GM10266 (cell line): ENCODE measurements around the gene CEP57.
"Not testable (repeated sequence)": the region's sequence is repeated elsewhere in the genome, so short reads cannot be mapped to it uniquely, and the experiment has no call there.

Experiments
- DNase-seq: peaks from one replicate; pipeline ENCODE4 v3.0.0; 2012; ENCODE audit errors: extremely low spot score
- CTCF ChIP-seq: IDR thresholded peaks from 2 replicates; pipeline ENCODE4 v1.5.1; 2012; ENCODE audit warnings: mild to moderate bottlenecking, low read depth; ENCODE audit not compliant: control insufficient read depth, insufficient read depth; ENCODE audit errors: missing control alignments

The CEP57 gene

DNA sequence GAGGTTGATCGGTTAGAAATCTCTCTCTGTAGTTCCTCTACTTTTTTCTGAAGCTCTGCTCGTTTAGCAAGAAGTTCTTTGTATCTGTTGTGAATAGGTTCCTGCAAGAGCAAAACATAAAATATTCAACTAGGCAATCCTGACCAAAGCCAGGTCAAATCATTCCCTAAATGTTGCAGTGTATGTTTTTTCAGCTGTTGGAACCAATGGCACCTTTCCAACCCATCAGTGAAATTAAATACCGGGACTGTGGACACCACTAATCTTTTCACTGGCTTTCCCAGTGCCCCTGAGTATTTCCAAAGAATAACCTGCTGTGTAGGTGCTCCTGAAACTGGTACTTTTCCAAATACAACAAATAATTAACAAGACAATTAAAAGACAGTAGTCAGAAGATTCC, 45.1 kb downstream of the CEP57 start:
- TF ChIP-seq CTCF = no peak
- no peak for DNase-seq

DNA sequence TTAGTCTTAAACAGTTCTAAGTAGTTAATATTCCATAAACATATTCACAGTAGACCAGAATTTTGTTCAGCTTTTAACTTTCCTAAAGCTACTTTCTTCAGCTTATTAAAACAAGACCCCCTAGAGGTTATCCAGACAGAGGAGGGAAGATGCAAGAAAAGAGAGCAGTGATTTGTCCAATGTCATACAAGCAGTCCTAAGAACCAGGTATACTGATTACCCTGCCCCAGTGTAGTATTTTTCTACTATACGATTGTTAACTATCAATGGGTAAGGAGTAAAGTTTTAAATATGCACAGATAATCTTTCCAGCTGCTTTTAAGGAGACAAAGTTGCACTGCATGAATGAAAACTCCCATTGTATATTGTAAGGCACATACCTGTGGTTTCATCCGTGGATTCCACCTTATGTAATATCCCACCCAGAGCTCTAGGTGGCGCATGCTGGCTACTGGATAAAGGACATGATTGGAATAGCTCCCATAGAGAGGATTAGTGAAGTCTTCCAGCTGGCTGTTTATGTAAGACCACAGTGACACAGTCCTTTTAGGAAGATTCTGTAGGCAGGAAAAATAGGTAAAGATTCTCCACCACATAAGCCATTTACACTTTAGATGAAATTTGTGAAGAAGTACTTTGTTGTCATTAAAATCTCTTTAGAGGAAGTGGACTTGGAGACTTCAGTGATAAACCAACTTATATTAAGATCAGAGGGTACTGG, 45.6 kb downstream of the CEP57 start:
- peak; percentile 83 for TF ChIP-seq CTCF
- DNase-seq = peak; percentile 14

DNA sequence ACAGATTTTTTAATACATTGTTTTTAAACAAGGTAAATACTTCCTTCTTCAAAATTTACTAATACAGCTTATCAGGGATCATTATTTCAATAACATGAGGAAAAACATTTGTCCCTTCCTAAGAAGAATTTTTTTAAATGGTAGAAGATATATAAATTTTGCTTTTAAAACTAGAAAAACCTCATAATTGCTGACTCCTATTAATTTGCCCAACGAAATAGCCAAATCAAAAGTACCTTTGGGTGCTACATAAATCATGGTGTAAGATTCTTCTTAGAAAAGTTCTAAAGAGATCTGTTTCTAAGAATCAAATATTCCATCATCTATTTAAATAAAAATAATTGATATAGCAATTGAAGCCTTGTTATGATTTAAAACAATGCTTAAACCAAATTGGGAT, 54.9 kb downstream of the CEP57 start:
- DNase-seq = no peak
- TF ChIP-seq CTCF = no peak

DNA sequence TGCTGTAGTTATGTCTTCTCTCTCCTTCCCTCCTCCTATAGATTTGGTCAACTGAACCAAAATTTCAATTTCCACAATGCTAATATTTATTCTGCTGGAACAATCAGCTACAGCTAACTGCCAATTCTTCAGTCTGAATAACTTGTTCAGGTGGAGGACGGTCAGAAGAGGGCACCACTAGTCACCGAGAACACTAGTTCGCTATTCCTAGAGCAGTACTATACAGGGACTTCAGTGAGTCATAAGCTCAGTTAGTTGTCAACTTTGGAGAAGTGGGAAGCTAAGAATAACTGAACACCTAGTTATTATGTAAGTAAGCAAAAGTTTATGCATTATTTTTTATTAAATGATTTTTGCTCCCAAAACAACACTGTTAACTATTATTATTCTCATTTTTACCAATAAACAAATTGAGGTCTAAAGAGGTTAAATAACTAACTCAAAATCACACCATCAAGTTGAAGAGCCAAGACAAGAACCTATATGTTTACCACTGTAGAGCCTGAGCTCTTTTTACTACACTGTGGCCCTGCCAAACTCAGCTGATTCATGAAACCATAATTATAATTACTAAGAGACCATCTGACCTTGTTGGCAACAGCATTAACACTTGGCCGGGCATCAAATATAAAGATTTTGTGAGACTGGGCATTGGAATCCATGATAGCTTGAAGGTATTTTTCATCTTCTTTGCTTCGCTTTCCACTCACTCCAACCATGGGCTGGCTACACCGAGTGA, 59.0 kb downstream of the CEP57 start:
- DNase-seq = peak; percentile 13
- TF ChIP-seq CTCF = peak; percentile 46

DNA sequence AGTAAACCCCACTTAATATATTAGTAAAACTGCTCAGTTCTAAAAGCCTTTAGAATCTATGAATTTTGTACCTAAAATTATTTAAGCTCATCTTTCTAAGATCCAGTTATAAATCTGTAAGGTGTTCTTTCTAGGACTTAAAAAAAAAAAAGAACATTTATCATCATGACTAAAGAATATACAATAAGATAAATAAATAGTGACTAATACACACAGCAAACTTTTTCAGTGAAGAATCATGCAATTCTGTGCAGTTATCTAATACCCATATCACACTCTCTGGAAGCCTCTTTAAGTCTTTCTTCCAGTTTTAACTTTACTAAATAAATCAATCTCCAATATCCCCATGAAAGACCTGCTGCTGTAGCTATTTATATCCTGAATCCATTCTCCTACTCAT, 59.8 kb downstream of the CEP57 start:
- no peak for TF ChIP-seq CTCF
- DNase-seq = no peak

DNA sequence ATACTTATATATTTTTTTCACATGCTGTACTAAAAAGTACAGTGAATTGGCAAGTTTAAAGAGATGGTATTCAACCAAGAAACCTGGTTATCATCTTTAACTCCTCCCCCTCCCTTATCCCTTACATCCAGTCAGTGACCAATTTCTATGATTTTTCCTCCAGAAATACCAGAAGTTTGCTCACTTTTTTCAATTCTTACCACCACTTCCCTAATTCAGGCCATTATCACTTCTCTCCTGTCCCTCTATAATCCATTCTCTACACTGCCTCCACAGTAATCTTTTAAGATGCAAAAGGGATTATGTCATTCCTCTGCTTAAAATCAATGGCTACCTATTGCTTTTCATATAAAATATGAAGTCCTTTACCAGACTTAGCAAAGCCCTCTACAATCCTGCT, 62.8 kb downstream of the CEP57 start:
- DNase-seq = no peak
- TF ChIP-seq CTCF = no peak

DNA sequence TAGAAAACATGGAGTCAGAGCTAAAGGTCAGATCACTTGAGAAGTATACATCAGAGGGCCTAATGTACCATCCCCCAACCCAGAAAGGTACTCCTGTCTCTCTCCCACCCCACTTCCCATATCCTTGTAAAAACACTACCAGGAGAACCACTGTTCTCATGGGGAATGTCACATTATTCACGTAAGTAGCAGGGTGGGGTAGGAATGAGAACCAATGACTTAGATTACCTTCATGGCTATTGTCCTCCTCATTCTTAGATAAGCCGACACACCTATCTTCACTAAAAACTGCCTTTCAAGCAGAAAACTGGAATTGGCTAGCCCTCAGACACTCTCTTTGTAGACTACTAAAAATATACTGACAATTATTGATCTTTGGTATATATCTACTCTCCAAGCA, 63.6 kb downstream of the CEP57 start:
- no peak for DNase-seq
- no peak for TF ChIP-seq CTCF

GRCh38 chr11:95854362-95854761, 64.1 kb downstream of the CEP57 start:
- DNase-seq = not testable (repeated sequence)

DNA sequence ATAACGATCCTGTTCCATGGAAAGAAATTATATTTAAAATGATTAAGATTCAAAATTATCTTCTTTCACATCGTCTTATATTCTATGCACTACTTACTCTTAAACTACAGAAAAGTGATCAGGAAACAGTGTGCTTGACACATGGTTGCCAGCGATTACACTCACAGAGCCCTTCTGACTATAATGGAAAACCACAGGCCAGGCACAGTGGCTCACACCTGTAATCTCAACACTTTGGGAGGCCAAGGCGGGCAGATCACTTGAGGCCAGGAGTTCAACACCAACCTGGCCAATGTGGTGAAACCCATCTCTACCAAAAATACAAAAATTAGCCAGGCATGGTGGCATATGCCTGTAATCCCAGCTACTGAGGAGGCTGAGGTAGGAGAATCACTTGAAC, 69.7 kb downstream of the CEP57 start:
- DNase-seq = not testable (repeated sequence)
